ENCODE results near the gene DEAF1. TPM values are rescaled to one million over a fixed set of nuclear protein-coding genes. Genes with fewer than 3 reads are reported as not detected.

The DEAF1 gene
- total RNA-seq, 1 donor from 2014 or later, result 39.8 TPM

DNA sequence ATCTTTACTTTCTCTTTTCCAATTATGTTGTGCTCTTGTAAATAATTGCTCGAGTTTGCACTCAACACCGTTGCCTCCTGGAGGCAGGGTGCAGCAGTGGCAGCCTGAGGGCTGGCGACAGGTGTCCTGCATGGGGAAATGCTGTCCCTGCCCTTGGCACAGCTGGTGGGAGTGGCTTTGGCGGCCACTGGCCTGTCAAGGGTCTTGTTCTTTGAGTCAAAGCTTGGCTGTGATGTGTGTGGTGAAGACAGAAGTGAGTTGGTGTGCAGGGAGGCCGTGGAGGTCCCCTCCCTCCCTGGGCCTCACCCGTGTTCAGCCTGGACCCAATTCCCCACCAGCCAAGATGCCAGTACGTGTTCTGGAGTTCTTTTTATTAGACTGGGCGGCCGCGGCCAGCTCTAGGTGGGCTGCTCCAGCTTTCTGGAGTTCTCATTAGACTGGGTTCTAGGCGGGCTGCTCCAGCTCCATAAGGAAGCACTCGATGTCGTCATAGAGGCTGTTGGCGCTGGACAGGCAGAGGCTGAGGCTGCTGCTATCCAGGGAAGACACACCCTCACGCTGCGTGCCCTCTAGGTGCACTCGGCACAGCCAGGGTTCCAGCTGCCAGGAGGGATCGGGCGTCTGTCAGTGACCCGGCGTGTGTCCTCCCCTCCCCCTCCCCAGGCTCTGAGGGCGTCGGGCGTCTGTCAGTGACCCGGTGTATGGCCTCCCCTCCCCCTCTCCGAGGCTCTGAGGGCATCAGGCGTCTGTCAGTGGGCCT is 82.6 kb downstream of the DEAF1 start:
- Mint-ChIP-seq H3K4me1 (peaks cover 25% of the 10 kb centered on the region), H3K27ac (peak overlapping the region; percentile 46), H3K4me3 (peak overlapping the region; percentile 8), H3K27me3 (no peaks in the 10 kb centered on the region), H3K36me3 (ENCODE audit: low read depth) (peaks cover 49% of the 10 kb centered on the region), H3K9me3 (no peaks in the 10 kb centered on the region)
- DNase-seq (no peak), ATAC-seq (ENCODE audit: low read depth) (no peak)
- ChIA-PET POLR2A (interaction anchor here (3.8 kb wide), 1 partner anchor 84 kb away, joined by 26 read pairs; the partner anchor contains the start of genes DEAF1 and TMEM80), CTCF (no interaction called here)
- intact Hi-C loops (cut with micrococcal nuclease), result loop anchor here (10.0 kb wide), 1 partner anchor 1242 kb away; the partner anchor contains the start of gene LSP1
- TF ChIP-seq, protein P1, sequence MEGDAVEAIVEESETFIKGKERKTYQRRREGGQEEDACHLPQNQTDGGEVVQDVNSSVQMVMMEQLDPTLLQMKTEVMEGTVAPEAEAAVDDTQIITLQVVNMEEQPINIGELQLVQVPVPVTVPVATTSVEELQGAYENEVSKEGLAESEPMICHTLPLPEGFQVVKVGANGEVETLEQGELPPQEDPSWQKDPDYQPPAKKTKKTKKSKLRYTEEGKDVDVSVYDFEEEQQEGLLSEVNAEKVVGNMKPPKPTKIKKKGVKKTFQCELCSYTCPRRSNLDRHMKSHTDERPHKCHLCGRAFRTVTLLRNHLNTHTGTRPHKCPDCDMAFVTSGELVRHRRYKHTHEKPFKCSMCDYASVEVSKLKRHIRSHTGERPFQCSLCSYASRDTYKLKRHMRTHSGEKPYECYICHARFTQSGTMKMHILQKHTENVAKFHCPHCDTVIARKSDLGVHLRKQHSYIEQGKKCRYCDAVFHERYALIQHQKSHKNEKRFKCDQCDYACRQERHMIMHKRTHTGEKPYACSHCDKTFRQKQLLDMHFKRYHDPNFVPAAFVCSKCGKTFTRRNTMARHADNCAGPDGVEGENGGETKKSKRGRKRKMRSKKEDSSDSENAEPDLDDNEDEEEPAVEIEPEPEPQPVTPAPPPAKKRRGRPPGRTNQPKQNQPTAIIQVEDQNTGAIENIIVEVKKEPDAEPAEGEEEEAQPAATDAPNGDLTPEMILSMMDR (IDR thresholded peaks at IDR 0.05), result no peak

DNA sequence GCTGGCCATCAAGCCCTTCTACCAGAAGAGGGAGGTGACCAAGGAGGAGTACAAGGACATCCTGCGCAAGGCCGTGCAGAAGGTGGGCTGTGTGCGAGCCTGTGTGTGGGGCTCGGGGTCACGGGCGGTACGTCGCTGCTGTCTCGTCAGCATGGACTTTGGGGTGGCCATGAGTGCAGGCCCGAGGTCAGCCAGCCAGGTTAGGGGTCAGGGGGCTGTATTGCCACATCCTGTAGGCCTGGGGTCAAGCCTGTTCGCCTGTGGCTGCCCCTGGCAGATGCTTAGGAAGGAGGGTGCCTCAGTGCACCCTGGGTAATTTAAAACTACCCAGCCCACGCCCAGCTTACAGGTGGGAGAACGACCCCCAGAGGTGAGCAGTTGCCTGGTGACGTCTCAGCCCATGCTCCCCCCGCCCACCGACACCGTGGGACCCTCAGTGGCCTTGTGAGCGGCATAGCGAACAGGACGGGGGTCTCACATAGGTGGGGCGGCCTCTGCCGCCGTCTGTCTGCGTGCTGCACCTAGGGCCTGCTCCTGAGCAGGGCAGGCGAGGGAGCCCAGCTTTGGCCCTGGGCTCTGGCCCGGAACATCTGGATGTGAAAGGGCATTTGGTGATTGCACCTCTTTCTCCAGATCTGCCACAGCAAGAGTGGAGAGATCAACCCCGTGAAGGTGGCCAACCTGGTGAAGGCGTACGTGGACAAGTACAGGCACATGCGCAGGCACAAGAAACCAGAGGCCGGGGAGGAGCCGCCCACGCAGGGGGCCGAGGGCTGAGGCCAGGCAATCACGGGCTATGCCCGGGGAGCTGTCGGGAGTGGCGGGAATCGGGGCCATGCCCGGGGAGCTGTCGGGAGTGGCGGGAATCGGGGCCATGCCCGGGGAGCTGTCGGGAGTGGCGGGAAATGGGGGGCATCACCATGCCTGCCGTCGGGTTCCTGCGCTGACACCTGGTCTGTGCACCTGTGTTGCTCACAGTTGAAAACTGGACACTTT is 83.7 kb downstream of the DEAF1 start:
- Mint-ChIP-seq H3K27ac (no peak overlapping the region), H3K9me3 (no peaks in the 10 kb centered on the region), H3K4me3 (no peak overlapping the region), H3K4me1 (peaks cover 17% of the 10 kb centered on the region), H3K36me3 (ENCODE audit: low read depth) (peaks cover 58% of the 10 kb centered on the region), H3K27me3 (no peaks in the 10 kb centered on the region)
- intact Hi-C loops (cut with micrococcal nuclease), result loop anchor here (10.0 kb wide), 1 partner anchor 1244 kb away; the partner anchor contains the start of gene LSP1
- ATAC-seq (ENCODE audit: low read depth) (no peak), DNase-seq (no peak)
- POLR2A ChIA-PET, result no interaction called here
- TF ChIP-seq, protein P1 (IDR thresholded peaks at IDR 0.05), result no peak
- CTCF ChIA-PET, result no interaction called here

- Mint-ChIP-seq H3K4me1 (peaks cover 9% of the 10 kb centered on the region), H3K27me3 (no peaks in the 10 kb centered on the region), H3K36me3 (ENCODE audit: low read depth) (peaks cover 65% of the 10 kb centered on the region), H3K4me3 (no peak overlapping the region), H3K9me3 (no peaks in the 10 kb centered on the region), H3K27ac (no peak overlapping the region)
- CTCF ChIA-PET, result interaction anchor here (0.7 kb wide), 2 partner anchors 36 to 367 kb away, joined by 3 to 4 read pairs; no protein-coding TSS in a partner anchor
- no peak for ATAC-seq (ENCODE audit: low read depth)
- POLR2A ChIA-PET, result no interaction called here
- TF ChIP-seq, protein P1 (IDR thresholded peaks at IDR 0.05), result no peak
- no peak for DNase-seq
- intact Hi-C loops (cut with micrococcal nuclease), result loop anchor here (10.0 kb wide), 1 partner anchor 1245 kb away; the partner anchor contains the start of gene LSP1
Observed at GRCh38 chr11:610146-610801, 84.7 kb downstream of the DEAF1 start.

DNA sequence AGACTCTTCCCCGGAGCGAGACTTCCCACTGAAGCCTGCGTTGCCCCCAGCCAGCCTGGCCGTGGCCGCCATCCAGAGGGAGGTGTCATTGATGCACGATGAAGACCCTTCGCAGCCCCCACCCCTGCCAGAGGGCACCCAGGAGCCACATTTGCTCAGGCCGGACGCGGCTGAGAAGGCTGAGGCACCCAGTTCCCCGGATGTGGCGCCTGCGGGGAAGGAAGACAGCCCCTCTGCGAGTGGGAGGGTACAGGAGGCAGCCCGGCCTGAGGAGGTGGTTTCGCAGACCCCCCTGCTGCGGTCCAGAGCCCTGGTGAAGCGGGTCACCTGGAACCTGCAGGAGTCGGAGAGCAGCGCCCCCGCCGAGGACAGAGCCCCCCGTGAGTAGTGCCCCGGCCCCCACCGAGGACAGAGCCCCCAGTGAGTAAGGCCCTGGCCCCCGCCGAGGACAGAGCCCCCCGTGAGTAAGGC is 85.6 kb downstream of the DEAF1 start:
- H3K4me3 Mint-ChIP-seq, result no peak overlapping the region
- peaks cover 73% of the 10 kb centered on the region for H3K36me3 Mint-ChIP-seq (ENCODE audit: low read depth)
- TF ChIP-seq, protein P1 (IDR thresholded peaks at IDR 0.05), result no peak
- CTCF ChIA-PET, result interaction anchor here (0.7 kb wide), 2 partner anchors 37 to 366 kb away, joined by 3 to 4 read pairs; no protein-coding TSS in a partner anchor
- peaks cover 5% of the 10 kb centered on the region for H3K4me1 Mint-ChIP-seq
- POLR2A ChIA-PET, result no interaction called here
- ATAC-seq (ENCODE audit: low read depth) (no peak), DNase-seq (no peak)
- intact Hi-C loops (cut with micrococcal nuclease), result no loop called here
- no peaks in the 10 kb centered on the region for H3K9me3 Mint-ChIP-seq
- no peaks in the 10 kb centered on the region for H3K27me3 Mint-ChIP-seq
- H3K27ac Mint-ChIP-seq, result no peak overlapping the region

Measured in activated B cell treated with CpG ODN at 0.5 μM for 24 hours (primary cell).